ENCODE data around the gene PDE3A.

Gene PDE3A

GRCh38 chr12:20446836-20447235 lies 78.5 kb downstream of the PDE3A start:
- TF ChIP-seq CTCF (IDR thresholded peaks at IDR 0.05; ENCODE audit: low read depth, low read length) = no peak

GRCh38 chr12:20448781-20449180 lies 80.4 kb downstream of the PDE3A start:
- DNase-seq (ENCODE audit: low read depth, low spot score) = no peak
- in situ Hi-C loops (cut with HindIII; ENCODE audit: low sequenced_read_pairs) = no loop called here
- no peak overlapping the region for H3K4me3 ChIP-seq (ENCODE audit: low read depth, low read length)
- TF ChIP-seq CTCF (IDR thresholded peaks at IDR 0.05; ENCODE audit: low read depth, low read length) = no peak

More at GRCh38 chr12:20446836-20447235, 78.5 kb downstream of the PDE3A start:
- no peak overlapping the region for H3K4me3 ChIP-seq (ENCODE audit: low read depth, low read length)
- no peak for DNase-seq (ENCODE audit: low read depth, low spot score)
- in situ Hi-C loops (cut with HindIII; ENCODE audit: low sequenced_read_pairs) = no loop called here

- in situ Hi-C loops (cut with HindIII; ENCODE audit: low sequenced_read_pairs) = no loop called here
- no peak overlapping the region for H3K4me3 ChIP-seq (ENCODE audit: low read depth, low read length)
- DNase-seq (ENCODE audit: low read depth, low spot score) = peak; percentile 56
- no peak for TF ChIP-seq CTCF (IDR thresholded peaks at IDR 0.05; ENCODE audit: low read depth, low read length)
Measured at GRCh38 chr12:20450591-20451180, 82.3 kb downstream of the PDE3A start.

- no peak overlapping the region for H3K4me3 ChIP-seq (ENCODE audit: low read depth, low read length)
- no peak for TF ChIP-seq CTCF (IDR thresholded peaks at IDR 0.05; ENCODE audit: low read depth, low read length)
- in situ Hi-C loops (cut with HindIII; ENCODE audit: low sequenced_read_pairs) = no loop called here
- peak; percentile 86 for DNase-seq (ENCODE audit: low read depth, low spot score)
Measured at GRCh38 chr12:20451761-20452160, 83.4 kb downstream of the PDE3A start.

- no peak for TF ChIP-seq CTCF (IDR thresholded peaks at IDR 0.05; ENCODE audit: low read depth, low read length)
- in situ Hi-C loops (cut with HindIII; ENCODE audit: low sequenced_read_pairs) = no loop called here
- no peak overlapping the region for H3K4me3 ChIP-seq (ENCODE audit: low read depth, low read length)
- DNase-seq (ENCODE audit: low read depth, low spot score) = no peak
Measured at GRCh38 chr12:20452496-20453010, 84.2 kb downstream of the PDE3A start.

- in situ Hi-C loops (cut with HindIII; ENCODE audit: low sequenced_read_pairs) = no loop called here
- H3K4me3 ChIP-seq (ENCODE audit: low read depth, low read length) = no peak overlapping the region
- no peak for TF ChIP-seq CTCF (IDR thresholded peaks at IDR 0.05; ENCODE audit: low read depth, low read length)
- no peak for DNase-seq (ENCODE audit: low read depth, low spot score)
Measured at GRCh38 chr12:20453756-20454310, 85.5 kb downstream of the PDE3A start.
